Measurements from ENCODE around the gene RARB. TPM values are rescaled to one million over a fixed set of nuclear protein-coding genes. Genes with fewer than 3 reads are reported as not detected.

The RARB gene
- total and polyA plus RNA-seq, 9 of the 15 experiments (the other 6 are each of a cell fraction or from before 2014, with no cell fraction given): 0.15 to 1.3 (median 0.27) TPM

- no peaks in the 10 kb centered on the region for H3K36me3 ChIP-seq (ENCODE audit: control insufficient read depth, insufficient read depth, low read length)
- no peaks in the 10 kb centered on the region for H4K20me1 ChIP-seq (replicated peaks; ENCODE audit: control insufficient read depth, insufficient read depth, low read length)
- H3K9ac ChIP-seq (ENCODE audit: insufficient read depth in 1 of 2, low read depth in 2 of 2, low read length in 2 of 2): no peak overlapping the region
- TF ChIP-seq HINFP (tag; conservative IDR thresholded peaks at IDR 0.05; ENCODE audit: low read depth) (no peak), DACH1 (IDR thresholded peaks at IDR 0.05; ENCODE audit: partially characterized antibody) (no peak)
- POLR2A ChIA-PET: no interaction called here
- H2AFZ ChIP-seq (ENCODE audit: low read depth, low read length): no peak overlapping the region
- no peak for DNase-seq (ENCODE audit: extremely low read depth in 1 of 4, low spot score in 3 of 4)
- CTCF ChIA-PET (ENCODE audit: low intra/inter-chr PET ratio): no interaction called here
- no peak overlapping the region for H3K4me2 ChIP-seq (ENCODE audit: insufficient read depth, low read length)
- H3K9me3 ChIP-seq (replicated peaks; ENCODE audit: control insufficient read depth, insufficient read depth, low read depth, low read length): no peaks in the 10 kb centered on the region
- H3K79me2 ChIP-seq (ENCODE audit: control insufficient read depth, insufficient read depth, low read length): no peaks in the 10 kb centered on the region
- H3K4me3 ChIP-seq: no peak overlapping the region
- H3K4me1 ChIP-seq (replicated peaks in 1 of 2; ENCODE audit: control insufficient read depth in 2 of 2, insufficient read depth in 2 of 2, low read length in 2 of 2): no peaks in the 10 kb centered on the region
- WGBS (ENCODE audit: insufficient coverage, low coverage, missing lambda C conversion rate): 0% methylated on average over 1 of the region's 1 CpG
- no peak for ATAC-seq
- no peak overlapping the region for H3K27ac ChIP-seq (ENCODE audit: extremely low read depth, low read depth, low read length)
- no peaks in the 10 kb centered on the region for H3K27me3 ChIP-seq (ENCODE audit: control insufficient read depth in 2 of 2, insufficient read depth in 2 of 2, low read length in 2 of 2)
- intact Hi-C loops (cut with micrococcal nuclease): no loop called here
- in situ Hi-C loops (cut with MboI): no loop called here
- no peak for FAIRE-seq
- BruUV-seq (replicated peaks): no TSS peak
- no peaks in the 10 kb centered on the region for H3K9me1 ChIP-seq (ENCODE audit: control insufficient read depth, insufficient read depth, low read length)
Observed at GRCh38 chr3:25495304-25495703, 67.2 kb downstream of the RARB start.

GRCh38 chr3:25495726-25496253, 67.7 kb downstream of the RARB start:
- intact Hi-C loops (cut with micrococcal nuclease) (no loop called here), in situ Hi-C loops (cut with MboI) (no loop called here)
- H3K4me1 ChIP-seq (replicated peaks in 1 of 2; ENCODE audit: control insufficient read depth in 2 of 2, insufficient read depth in 2 of 2, low read length in 2 of 2): no peaks in the 10 kb centered on the region
- DNase-seq (ENCODE audit: extremely low read depth in 1 of 4, low spot score in 3 of 4) (no peak), FAIRE-seq (no peak), ATAC-seq (no peak)
- H4K20me1 ChIP-seq (replicated peaks; ENCODE audit: control insufficient read depth, insufficient read depth, low read length): no peaks in the 10 kb centered on the region
- no TSS peak for BruUV-seq (replicated peaks)
- WGBS (ENCODE audit: insufficient coverage, low coverage, missing lambda C conversion rate): 1% methylated on average over 5 of the region's 5 CpGs
- H3K9me1 ChIP-seq (ENCODE audit: control insufficient read depth, insufficient read depth, low read length): no peaks in the 10 kb centered on the region
- POLR2A ChIA-PET: interaction anchor here (0.6 kb wide), 1 partner anchor 12 kb away, joined by 3 read pairs; no protein-coding TSS in a partner anchor
- H2AFZ ChIP-seq (ENCODE audit: low read depth, low read length): no peak overlapping the region
- H3K36me3 ChIP-seq (ENCODE audit: control insufficient read depth, insufficient read depth, low read length): no peaks in the 10 kb centered on the region
- H3K4me3 ChIP-seq: no peak overlapping the region
- no peaks in the 10 kb centered on the region for H3K9me3 ChIP-seq (replicated peaks; ENCODE audit: control insufficient read depth, insufficient read depth, low read depth, low read length)
- H3K79me2 ChIP-seq (ENCODE audit: control insufficient read depth, insufficient read depth, low read length): no peaks in the 10 kb centered on the region
- H3K27me3 ChIP-seq (ENCODE audit: control insufficient read depth in 2 of 2, insufficient read depth in 2 of 2, low read length in 2 of 2): no peaks in the 10 kb centered on the region
- H3K4me2 ChIP-seq (ENCODE audit: insufficient read depth, low read length): no peak overlapping the region
- CTCF ChIA-PET (ENCODE audit: low intra/inter-chr PET ratio): no interaction called here
- H3K27ac ChIP-seq (ENCODE audit: extremely low read depth, low read depth, low read length): no peak overlapping the region
- no peak overlapping the region for H3K9ac ChIP-seq (ENCODE audit: insufficient read depth in 1 of 2, low read depth in 2 of 2, low read length in 2 of 2)
- TF ChIP-seq EP400 (IDR thresholded peaks at IDR 0.05) (no peak), ZNF431 (CRISPR knock-in tag; IDR thresholded peaks at IDR 0.05) (no peak), RFX1 (IDR thresholded peaks at IDR 0.05) (no peak), ZBTB43 (CRISPR knock-in tag; IDR thresholded peaks at IDR 0.05) (no peak), FOXO4 (CRISPR knock-in tag; IDR thresholded peaks at IDR 0.05) (no peak), ZNF436 (CRISPR knock-in tag; IDR thresholded peaks at IDR 0.05) (no peak), ZNF277 (CRISPR knock-in tag; IDR thresholded peaks at IDR 0.05; ENCODE audit: borderline replicate concordance) (no peak), POLR2G (IDR thresholded peaks at IDR 0.05; ENCODE audit: low read depth, low read length) (no peak)

All from K562 (cell line).